IPS-18c (cell line): ENCODE measurements around the gene DIP2B.
"Not testable (repeated sequence)": the region's sequence is repeated elsewhere in the genome, so short reads cannot be mapped to it uniquely, and the experiment has no call there.

Experiments
- H3K4me3 ChIP-seq: 2 replicates; pipeline ENCODE4 v1.7.0; 2013; ENCODE audit warnings: low read depth, mild to moderate bottlenecking, low read length, moderate library complexity; ENCODE audit not compliant: insufficient read depth
- H3K9me3 ChIP-seq: one replicate; pipeline ENCODE4 v1.6.1; 2013; ENCODE audit warnings: mild to moderate bottlenecking, low read length, moderate library complexity; ENCODE audit not compliant: control insufficient read depth, insufficient read depth

DIP2B gene

GRCh38 chr12:50504798-50505674 lies at the start of gene DIP2B:
Gene DIP2B (plus strand): TSS chr12:50504985. CDS start chr12:50505141, 156 bp downstream.
- Histone ChIP-seq H3K4me3 (peak within 1 kb of the TSS; percentile 87), H3K9me3 (peaks cover 2% of the 10 kb centered on the region)

GRCh38 chr12:50458606-50459005 lies 46.2 kb upstream of the DIP2B start:
- Histone ChIP-seq H3K4me3 (no peak overlapping the region), H3K9me3 (no peaks in the 10 kb centered on the region)

- Histone ChIP-seq H3K4me3 (no peak overlapping the region), H3K9me3 (no peaks in the 10 kb centered on the region)
These were observed 37.3 kb upstream of the DIP2B start for GRCh38 chr12:50467439-50467838.

- H3K9me3 ChIP-seq: no peaks in the 10 kb centered on the region
- no peak overlapping the region for H3K4me3 ChIP-seq
These were observed 27.4 kb upstream of the DIP2B start for GRCh38 chr12:50477241-50477832.

GRCh38 chr12:50482571-50482970 lies 22.2 kb upstream of the DIP2B start:
- no peak overlapping the region for H3K4me3 ChIP-seq
- H3K9me3 ChIP-seq: no peaks in the 10 kb centered on the region

GRCh38 chr12:50483488-50483887 lies 21.3 kb upstream of the DIP2B start:
- H3K9me3 ChIP-seq: no peaks in the 10 kb centered on the region
- no peak overlapping the region for H3K4me3 ChIP-seq

- no peak overlapping the region for H3K4me3 ChIP-seq
- H3K9me3 ChIP-seq: no peaks in the 10 kb centered on the region
These were observed 16.0 kb upstream of the DIP2B start for GRCh38 chr12:50488801-50489200.

GRCh38 chr12:50498119-50498518 lies 6.7 kb upstream of the DIP2B start:
- H3K9me3 ChIP-seq, H3K4me3 ChIP-seq: not testable (repeated sequence)

GRCh38 chr12:50505675-50506530 lies 1.1 kb downstream of the DIP2B start:
- Histone ChIP-seq H3K4me3 (peak overlapping the region; percentile 87), H3K9me3 (no peaks in the 10 kb centered on the region)

- H3K4me3 ChIP-seq: no peak overlapping the region
These were observed 2.1 kb downstream of the DIP2B start for GRCh38 chr12:50506753-50507473.

GRCh38 chr12:50507474-50507838 lies 2.7 kb downstream of the DIP2B start:
- H3K9me3 ChIP-seq: no peaks in the 10 kb centered on the region
- no peak overlapping the region for H3K4me3 ChIP-seq

More at GRCh38 chr12:50506753-50507473, 2.1 kb downstream of the DIP2B start:
- H3K9me3 ChIP-seq: no peaks in the 10 kb centered on the region

- H3K4me3 ChIP-seq: no peak overlapping the region
- no peaks in the 10 kb centered on the region for H3K9me3 ChIP-seq
These were observed 3.1 kb downstream of the DIP2B start for GRCh38 chr12:50507930-50508329.

- H3K9me3 ChIP-seq: no peaks in the 10 kb centered on the region
These were observed 3.6 kb downstream of the DIP2B start for GRCh38 chr12:50508414-50508813.

GRCh38 chr12:50508970-50509663 lies 4.3 kb downstream of the DIP2B start:
- Histone ChIP-seq H3K4me3 (no peak overlapping the region), H3K9me3 (no peaks in the 10 kb centered on the region)

More at GRCh38 chr12:50508414-50508813, 3.6 kb downstream of the DIP2B start:
- no peak overlapping the region for H3K4me3 ChIP-seq

GRCh38 chr12:50514526-50515276 lies 9.9 kb downstream of the DIP2B start:
- Histone ChIP-seq H3K4me3 (no peak overlapping the region), H3K9me3 (no peaks in the 10 kb centered on the region)

- no peak overlapping the region for H3K4me3 ChIP-seq
These were observed 10.8 kb downstream of the DIP2B start for GRCh38 chr12:50515587-50515986.

More at GRCh38 chr12:50515587-50515986, 10.8 kb downstream of the DIP2B start:
- no peaks in the 10 kb centered on the region for H3K9me3 ChIP-seq
